K562 (cell line): ENCODE results near the gene KNTC1. TPM values are rescaled to one million over a fixed set of nuclear protein-coding genes. Genes with fewer than 3 reads are reported as not detected.

Experiments used
- CBX2 ChIP-seq: fragments of 200-600 bp; sonication (generic); IDR thresholded peaks from one replicate; pipeline ENCODE4 v1.6.1; 2012; ENCODE audit warnings: mild to moderate bottlenecking, low read length, inconsistent platforms; ENCODE audit not compliant: insufficient read depth, poor library complexity, severe bottlenecking
- FOXP1 ChIP-seq: sonication (generic); formaldehyde crosslinking; IDR thresholded peaks from 2 replicates; pipeline ENCODE4 v1.8.0; 2022; ENCODE audit warnings: mild to moderate bottlenecking, missing genetic modification reagents
- GTF3C2 ChIP-seq: IDR thresholded peaks from 3 replicates; pipeline ENCODE4 v1.6.1; 2011; ENCODE audit warnings: borderline replicate concordance, mild to moderate bottlenecking, moderate library complexity; ENCODE audit not compliant: insufficient read length; ENCODE audit errors: extremely low read depth
- MAFG ChIP-seq: fragments of 450-650 bp; conservative IDR thresholded peaks from 2 replicates; pipeline ENCODE4 v1.6.1; 2016; ENCODE audit warnings: missing genetic modification characterization, missing compliant biosample characterization
- MTF1 ChIP-seq: fragments of 250-450 bp; sonication (Bioruptor Pico); IDR thresholded peaks from 2 replicates; pipeline ENCODE4 v1.9.0; 2021; ENCODE audit warnings: moderate library complexity, mild to moderate bottlenecking, inconsistent platforms, borderline replicate concordance
- PCBP2 ChIP-seq: fragments of 200-400 bp; formaldehyde crosslinking; IDR thresholded peaks from 2 replicates; pipeline ENCODE4 v1.6.1; 2018; ENCODE audit warnings: low read length, low read depth, mild to moderate bottlenecking, moderate library complexity; ENCODE audit not compliant: poor library complexity, severe bottlenecking
- POLR3G ChIP-seq: IDR thresholded peaks from 2 replicates; pipeline ENCODE4 v1.6.1; 2011; ENCODE audit not compliant: insufficient read length, insufficient replicate concordance; ENCODE audit errors: extremely low read depth
- polyA plus RNA-seq, 8 experiments: library from polyadenylated mRNA; depleted of rRNA in 4 of 8; stranded (reverse) in 5 of 8; unstranded in 3 of 8; fragments of >200 nt; fragmentation: Nextera tagmentation in 2 of 8; fragmentation: Illumina TruSeq in 1 of 8; extraction: Ambion mirVana in 2 of 8; extraction: Trizol in 1 of 8; gene quantifications; 2 replicates each; pipeline versions ENCODE4 v1.2.1 to v1.2.3, GENCODE V29; 2011 to 2014; ENCODE audit warnings: inconsistent platforms in 1 of 8, missing spikeins in 1 of 8
- total RNA-seq, 7 experiments: library from RNA; depleted of rRNA in 6 of 7; stranded (reverse); fragments of >200 nt in 6 of 7; fragmentation: Illumina TruSeq in 2 of 7; extraction: Trizol in 2 of 7; gene quantifications; 2 replicates each; pipeline versions ENCODE4 v1.2.1 to v1.2.3, GENCODE V29; 2011 to 2021; ENCODE audit warnings: low replicate concordance in 1 of 7

KNTC1 gene
- total and polyA plus RNA-seq, 9 of the 15 experiments (the other 6 are each of a cell fraction or from before 2014, with no cell fraction given), result 38.9 to 135 (median 99.6) TPM

DNA sequence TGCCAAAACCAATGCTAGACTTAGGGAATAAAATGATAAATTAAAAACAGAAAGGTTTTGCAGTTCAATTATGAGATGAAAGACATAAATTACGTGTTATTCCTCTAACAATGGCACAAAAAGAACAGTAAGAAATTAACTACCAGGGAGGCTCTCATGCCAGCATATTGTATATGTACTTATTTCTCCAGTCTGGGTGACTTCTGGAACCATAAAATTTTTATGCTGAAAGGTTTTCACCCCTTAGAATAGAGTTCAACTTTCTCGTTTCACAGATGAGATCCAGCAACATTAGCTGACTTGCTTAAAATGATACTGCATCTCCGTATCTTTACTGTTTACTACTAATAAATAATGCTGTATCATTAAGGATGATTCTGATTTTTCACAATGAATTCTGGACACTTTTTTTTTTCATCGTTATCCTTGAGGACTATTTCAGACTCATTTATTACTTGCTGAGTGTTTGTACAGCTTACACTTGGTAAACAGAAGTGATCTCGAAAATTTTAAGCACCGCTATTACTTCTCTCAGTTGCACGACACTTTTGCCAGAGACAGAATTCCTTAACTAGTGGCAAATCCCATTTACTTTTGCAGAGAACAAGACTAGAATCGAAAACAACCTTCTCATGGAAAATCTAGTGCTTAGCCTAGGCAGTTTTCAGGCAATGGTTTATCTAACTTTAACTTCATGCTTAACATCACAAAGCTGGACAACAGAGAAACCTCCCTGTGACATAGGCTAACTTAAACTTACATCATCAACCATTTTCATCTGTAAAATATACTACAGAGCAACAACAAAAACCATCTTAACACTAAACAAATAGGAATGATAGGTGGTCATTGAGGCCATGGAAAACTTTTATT lies 3.0 kb upstream of the KNTC1 start (continued):
- TF ChIP-seq POLR3G, result no peak
- TF ChIP-seq MTF1 (CRISPR knock-in tag), result no peak
- no peak for TF ChIP-seq PCBP2
- TF ChIP-seq FOXP1 (CRISPR knock-in tag), result no peak
- TF ChIP-seq GTF3C2, result no peak
- peak; percentile 77 for TF ChIP-seq MAFG
- no peak for TF ChIP-seq CBX2
